Erythroblast (primary cell): ENCODE measurements around the gene CCDC138.

ENCODE experiments used
- DNase-seq, 2 experiments: peaks; one replicate each; lab custom pipeline; 2025; lab: John Stamatoyannopoulos, UW
- GATA1 ChIP-seq: IDR thresholded peaks from 2 replicates; pipeline ENCODE4 v1.6.1; 2011; ENCODE audit warnings: low read depth, mild to moderate bottlenecking, control low read depth, low read length, moderate library complexity
- POLR2A ChIP-seq: IDR thresholded peaks from 2 replicates; pipeline ENCODE4 v1.6.1; 2011; ENCODE audit warnings: mild to moderate bottlenecking, low read length

Gene CCDC138

DNA sequence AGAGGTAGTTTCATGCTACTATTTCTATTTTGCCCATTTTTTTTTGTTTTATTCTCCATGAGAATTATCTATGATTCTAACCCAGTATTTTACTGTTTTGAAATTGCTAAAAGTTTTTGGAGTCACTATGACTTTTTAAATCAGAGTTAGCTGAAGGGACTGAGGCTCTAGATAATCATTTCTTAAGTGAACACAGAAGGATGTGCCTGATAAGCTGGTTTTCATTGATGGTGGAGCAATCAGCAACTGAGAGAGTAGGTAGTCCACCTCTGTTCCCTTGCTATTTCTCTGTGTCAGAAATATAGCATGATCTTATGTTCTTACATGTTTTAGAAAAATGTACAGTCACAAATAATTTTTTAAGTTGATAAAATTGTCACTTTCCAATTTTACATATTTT is 59.4 kb downstream of the CCDC138 start:
- DNase-seq = peak; percentile 6 to 78
- TF ChIP-seq GATA1 (no peak), POLR2A (no peak)

DNA sequence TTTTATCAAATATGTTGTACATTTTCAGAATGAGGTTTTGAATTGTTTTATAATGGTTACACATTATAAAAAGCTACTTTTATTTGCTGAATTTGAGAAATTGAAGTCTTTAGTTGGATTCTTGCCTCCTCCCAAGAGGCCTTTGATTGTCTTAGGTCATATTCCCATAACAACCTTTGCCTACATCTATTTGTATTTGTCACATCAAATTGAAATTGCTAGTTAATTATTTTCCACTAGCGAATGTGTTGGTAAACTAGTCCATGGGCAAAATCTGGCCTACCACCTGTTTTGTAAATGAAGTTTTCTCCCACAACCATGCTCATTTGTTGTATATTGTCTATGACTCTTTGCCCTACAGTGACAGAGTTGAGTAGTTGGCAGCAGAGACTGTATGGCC is 60.4 kb downstream of the CCDC138 start:
- TF ChIP-seq POLR2A = no peak
- no peak for TF ChIP-seq GATA1

GRCh38 chr2:108852375-108852774 is 65.8 kb downstream of the CCDC138 start:
- TF ChIP-seq POLR2A (no peak), GATA1 (no peak)
- no peak for DNase-seq

More for the DNA sequence above, 60.4 kb downstream of the CCDC138 start:
- no peak for DNase-seq

DNA sequence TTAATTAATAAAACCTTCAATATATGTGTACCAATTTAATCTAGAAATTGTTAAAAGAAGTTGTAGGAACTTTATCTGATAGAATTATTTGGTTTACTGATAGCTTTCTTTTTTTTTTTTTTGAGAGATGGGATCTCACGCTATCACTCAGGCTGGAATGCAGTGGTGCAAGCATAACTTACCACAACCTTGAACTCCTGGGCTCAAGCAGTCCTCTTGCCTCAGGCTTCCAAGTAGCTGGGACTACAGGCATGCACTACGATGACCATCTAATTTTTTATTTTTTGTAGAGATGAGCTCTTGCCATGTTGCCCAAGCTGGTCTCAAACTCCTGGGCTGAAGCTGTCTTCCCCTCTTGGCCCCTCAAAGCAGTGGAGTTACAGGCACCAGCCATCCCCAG is 66.8 kb downstream of the CCDC138 start:
- TF ChIP-seq POLR2A (no peak), GATA1 (no peak)
- no peak for DNase-seq

DNA sequence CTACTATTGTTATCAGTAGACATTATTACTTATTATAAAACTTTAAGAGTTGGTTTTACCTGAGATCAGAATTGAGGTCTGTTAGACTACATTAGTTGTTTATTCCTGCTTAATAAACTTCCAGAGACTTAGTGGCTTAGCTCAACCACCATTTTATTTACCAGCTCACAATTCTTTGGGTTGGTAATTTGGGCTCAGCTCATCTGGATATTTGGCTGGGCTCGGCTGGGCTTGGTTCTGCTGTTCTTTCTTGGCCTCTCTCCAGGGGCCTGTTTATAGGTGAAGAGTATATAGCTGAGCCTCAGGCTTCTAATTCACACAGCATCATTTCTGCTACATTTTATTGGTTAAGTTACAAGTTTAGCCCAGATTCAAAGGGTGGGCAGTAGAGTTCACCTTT is 67.9 kb downstream of the CCDC138 start:
- DNase-seq = no peak
- TF ChIP-seq POLR2A (no peak), GATA1 (no peak)

DNA sequence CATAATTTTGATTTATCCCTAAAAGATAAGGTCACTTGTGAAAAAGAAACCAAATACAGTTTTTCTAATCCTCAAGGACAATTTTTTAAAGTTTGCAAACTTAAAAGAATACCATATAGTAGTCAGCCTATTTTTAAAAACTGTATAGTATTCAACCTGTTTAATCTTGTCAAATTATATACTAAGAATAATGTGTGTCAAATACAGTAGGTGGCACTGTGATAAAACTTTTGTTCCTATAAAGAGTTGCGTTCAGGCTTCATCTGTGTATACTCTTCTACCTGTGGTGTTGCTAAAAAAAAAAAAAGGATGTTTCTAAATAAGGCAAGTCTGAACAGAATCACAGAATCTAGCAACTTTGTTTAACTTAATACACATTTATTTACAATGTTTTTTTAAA is 68.6 kb downstream of the CCDC138 start:
- TF ChIP-seq GATA1 = no peak
- TF ChIP-seq POLR2A = no peak
- DNase-seq = no peak

- DNase-seq = no peak
- TF ChIP-seq POLR2A (no peak), GATA1 (no peak)
Observed at GRCh38 chr2:108858894-108859293, 72.3 kb downstream of the CCDC138 start.

- TF ChIP-seq GATA1 = no peak
- TF ChIP-seq POLR2A = no peak
- no peak for DNase-seq
Observed at GRCh38 chr2:108866041-108866440, 79.5 kb downstream of the CCDC138 start.

- TF ChIP-seq POLR2A (no peak), GATA1 (no peak)
- DNase-seq = no peak
Observed at GRCh38 chr2:108868911-108869310, 82.3 kb downstream of the CCDC138 start.

GRCh38 chr2:108869542-108869941 is 83.0 kb downstream of the CCDC138 start:
- TF ChIP-seq POLR2A (no peak), GATA1 (no peak)
- DNase-seq = no peak

- no peak for DNase-seq
- TF ChIP-seq GATA1 = no peak
- no peak for TF ChIP-seq POLR2A
Observed at GRCh38 chr2:108870069-108870644, 83.6 kb downstream of the CCDC138 start.

- no peak for DNase-seq
- TF ChIP-seq POLR2A = no peak
- TF ChIP-seq GATA1 = no peak
Observed at GRCh38 chr2:108877506-108877905, 90.9 kb downstream of the CCDC138 start.

- DNase-seq = no peak
Observed at GRCh38 chr2:108878276-108878675, 91.7 kb downstream of the CCDC138 start.

GRCh38 chr2:108884619-108885018 is 98.0 kb downstream of the CCDC138 start:
- DNase-seq = no peak

More at GRCh38 chr2:108878276-108878675, 91.7 kb downstream of the CCDC138 start:
- TF ChIP-seq GATA1 = no peak
- no peak for TF ChIP-seq POLR2A

DNA sequence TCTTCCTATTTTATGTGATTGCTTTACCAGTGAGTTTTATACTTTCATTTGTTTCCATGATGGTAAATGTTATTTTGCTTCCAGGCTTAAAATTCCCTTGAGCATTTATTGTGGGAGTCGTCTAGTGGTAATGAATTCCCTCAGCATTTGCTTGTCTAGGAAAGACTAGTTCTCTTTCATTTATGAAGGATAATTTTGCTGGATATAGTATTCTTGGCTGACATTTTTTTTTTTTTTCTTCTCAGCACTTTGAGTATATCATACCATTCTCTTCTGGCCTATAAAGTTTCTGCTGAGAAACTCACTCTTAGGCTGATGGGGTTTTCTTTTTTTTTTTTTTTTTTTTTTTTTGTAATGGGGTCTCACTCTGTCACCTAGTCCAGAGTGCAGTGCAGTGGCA is 103.3 kb downstream of the CCDC138 start:
- TF ChIP-seq GATA1 (no peak), POLR2A (no peak)
- no peak for DNase-seq

More at GRCh38 chr2:108884619-108885018, 98.0 kb downstream of the CCDC138 start:
- no peak for TF ChIP-seq POLR2A
- TF ChIP-seq GATA1 = no peak

DNA sequence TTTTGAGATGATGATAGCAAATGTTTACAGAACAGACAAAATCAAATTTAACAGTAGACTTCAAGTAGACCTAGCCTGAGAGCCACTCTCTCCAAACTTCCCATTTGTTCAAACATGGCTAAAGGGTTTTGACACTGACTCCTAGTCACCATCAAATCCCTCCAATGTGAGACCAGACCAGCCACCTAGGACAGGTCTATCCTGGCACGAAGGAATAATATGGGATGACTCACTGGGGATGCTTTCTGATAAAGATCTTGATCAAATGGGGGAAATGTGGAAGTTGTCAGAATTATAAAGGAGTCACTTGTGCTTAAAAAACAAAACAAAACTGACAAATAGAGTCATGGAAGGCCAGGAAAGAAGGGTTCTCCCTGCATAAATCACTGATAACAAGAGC is 106.7 kb downstream of the CCDC138 start:
- TF ChIP-seq GATA1 (no peak), POLR2A (no peak)
- DNase-seq = no peak
